Measurements from ENCODE around the gene ATG16L1.
A peak's percentile ranks its signal among the peaks of the same experiment; 100 is the strongest.

The ATG16L1 gene

GRCh38 chr2:233261819-233262555, 10.5 kb downstream of the ATG16L1 start:
- no peak for DNase-seq

- DNase-seq, result no peak
These were observed 11.1 kb downstream of the ATG16L1 start for GRCh38 chr2:233262562-233262961.

- no peak for DNase-seq
These were observed 11.6 kb downstream of the ATG16L1 start for GRCh38 chr2:233263045-233263570.

GRCh38 chr2:233264667-233265066, 13.2 kb downstream of the ATG16L1 start:
- DNase-seq, result no peak

- DNase-seq, result no peak
These were observed 14.5 kb downstream of the ATG16L1 start for GRCh38 chr2:233265899-233266431.

GRCh38 chr2:233266481-233266880, 15.0 kb downstream of the ATG16L1 start:
- DNase-seq, result no peak

- DNase-seq, result peak; percentile 88
These were observed 16.2 kb downstream of the ATG16L1 start for GRCh38 chr2:233267516-233268245.

GRCh38 chr2:233270366-233270765, 18.9 kb downstream of the ATG16L1 start:
- DNase-seq, result peak; percentile 3

- no peak for DNase-seq
These were observed 19.5 kb downstream of the ATG16L1 start for GRCh38 chr2:233270951-233271350.

- DNase-seq, result no peak
These were observed 20.2 kb downstream of the ATG16L1 start for GRCh38 chr2:233271693-233272092.

- no peak for DNase-seq
These were observed 21.6 kb downstream of the ATG16L1 start for GRCh38 chr2:233273120-233273519.

- DNase-seq, result no peak
These were observed 23.8 kb downstream of the ATG16L1 start for GRCh38 chr2:233275223-233275622.

GRCh38 chr2:233278921-233279320, 27.4 kb downstream of the ATG16L1 start:
- no peak for DNase-seq

GRCh38 chr2:233280114-233280693, 28.7 kb downstream of the ATG16L1 start:
- no peak for DNase-seq

GRCh38 chr2:233281553-233281952, 30.1 kb downstream of the ATG16L1 start:
- no peak for DNase-seq

- no peak for DNase-seq
These were observed 30.6 kb downstream of the ATG16L1 start for GRCh38 chr2:233281992-233282603.

GRCh38 chr2:233285921-233286320, 34.4 kb downstream of the ATG16L1 start:
- no peak for DNase-seq

- DNase-seq, result no peak
These were observed 36.4 kb downstream of the ATG16L1 start for GRCh38 chr2:233287871-233288270.

GRCh38 chr2:233288663-233289062, 37.2 kb downstream of the ATG16L1 start:
- no peak for DNase-seq

GRCh38 chr2:233289648-233290047, 38.2 kb downstream of the ATG16L1 start:
- no peak for DNase-seq

- no peak for DNase-seq
These were observed 38.8 kb downstream of the ATG16L1 start for GRCh38 chr2:233290051-233290845.

GRCh38 chr2:233295891-233296290, 44.4 kb downstream of the ATG16L1 start:
- no peak for DNase-seq
